Panc1 (cell line): ENCODE results near the gene EPS8L1. TPM values are rescaled to one million over a fixed set of nuclear protein-coding genes. Genes with fewer than 3 reads are reported as not detected.

Source experiments
- ATAC-seq: fragments of 200-7000 bp; cut with Tn5 transposase; 2 replicates; pipeline ENCODE4 v1.9.1; 2020; ENCODE audit warnings: mild to moderate bottlenecking, moderate library complexity
- BruUV-seq: library from RNA; stranded (reverse); fragments of 400-500 nt; replicated peaks from 2 replicates; lab custom pipeline; 2021; lab: Mats Ljungman, UMichigan
- CTCF ChIA-PET: fragments of 300-600 bp; sonication (Branson Sonifier 250); formaldehyde crosslinking; loops from one replicate; lab custom pipeline; 2022; ENCODE audit warnings: antibody characterized with exemption; lab: Charles Lee
- POLR2A ChIA-PET: fragments of 300-600 bp; sonication (Branson Sonifier 250); formaldehyde crosslinking; loops from one replicate; lab custom pipeline; 2022; ENCODE audit warnings: antibody characterized with exemption; lab: Charles Lee
- DNase-seq: peaks from one replicate; pipeline ENCODE4 v3.0.0-alpha.2; 2010; ENCODE audit warnings: low read depth, low spot score
- H3K27ac ChIP-seq: 2 replicates; pipeline ENCODE4 v1.5.1; 2011; ENCODE audit warnings: mild to moderate bottlenecking, low read length, inconsistent platforms
- H3K27me3 ChIP-seq: fragments of 200-500 bp; sonication (Bioruptor generic); 2 replicates; pipeline ENCODE4 v1.6.0; 2014; ENCODE audit warnings: low read length, inconsistent platforms; ENCODE audit not compliant: control insufficient read depth, insufficient read depth
- H3K36me3 ChIP-seq: fragments of 200-500 bp; sonication (Bioruptor generic); 2 replicates; pipeline ENCODE4 v1.5.1; 2014; ENCODE audit warnings: inconsistent platforms, mild to moderate bottlenecking, low read length, moderate library complexity; ENCODE audit not compliant: control insufficient read depth, insufficient read depth
- H3K4me1 ChIP-seq: 2 replicates; pipeline ENCODE4 v1.5.1; 2011; ENCODE audit warnings: inconsistent platforms, mild to moderate bottlenecking, low read length, moderate library complexity; ENCODE audit not compliant: control insufficient read depth, insufficient read depth
- H3K4me3 ChIP-seq, 2 experiments: 2 replicates each; pipeline ENCODE4 v1.5.1; 2011 to 2012; ENCODE audit warnings: low read depth in 2 of 2, low read length in 2 of 2, mild to moderate bottlenecking in 2 of 2, inconsistent platforms in 1 of 2, moderate library complexity in 1 of 2
- H3K9me3 ChIP-seq: fragments of 200-500 bp; sonication (Bioruptor generic); 2 replicates; pipeline ENCODE4 v1.5.1; 2014; ENCODE audit warnings: low read depth, mild to moderate bottlenecking, inconsistent platforms, low read length, moderate library complexity; ENCODE audit not compliant: control insufficient read depth, insufficient read depth
- CTCF ChIP-seq: fragments of 450-650 bp; IDR thresholded peaks from 2 replicates; pipeline ENCODE4 v1.5.1; 2017; ENCODE audit warnings: mild to moderate bottlenecking
- REST ChIP-seq, 2 experiments: IDR thresholded peaks; 2 replicates each; pipeline ENCODE4 v1.6.1; 2011 to 2012; ENCODE audit warnings: low read depth in 2 of 2, control low read depth in 1 of 2, low read length in 1 of 2, mild to moderate bottlenecking in 1 of 2, moderate library complexity in 1 of 2; ENCODE audit not compliant: insufficient read depth in 1 of 2
- SIN3A ChIP-seq: IDR thresholded peaks from 2 replicates; pipeline ENCODE4 v1.6.1; 2012; ENCODE audit warnings: low read depth, mild to moderate bottlenecking, low read length, moderate library complexity, borderline replicate concordance; ENCODE audit not compliant: insufficient read depth
- in situ Hi-C: cut with HindIII; loops from 2 replicates; pipeline ENCODE4 v1.10.0; 2016; ENCODE audit warnings: low sequenced_read_pairs, low pct_unique_long_range_greater_than_20kb
- intact Hi-C: fragments of 100-400 bp; cut with micrococcal nuclease; formaldehyde crosslinking; loops from one replicate; pipeline ENCODE4 v1.10.0; 2022; ENCODE audit not compliant: unreplicated experiment
- total RNA-seq: library from RNA; stranded (reverse); gene quantifications from one replicate; pipeline ENCODE4 v1.2.1, GENCODE V29; 2021; ENCODE audit not compliant: unreplicated experiment

EPS8L1 gene
- total RNA-seq, 1 experiment from 2014 or later: 11.0 TPM

GRCh38 chr19:55095260-55096060 lies 19.8 kb downstream of the EPS8L1 start:
- ChIA-PET CTCF (interaction anchor here (0.6 kb wide), 1 partner anchor 61 kb away, joined by 3 read pairs; no protein-coding TSS in a partner anchor), POLR2A (no interaction called here)
- no peak overlapping the region for H3K27ac ChIP-seq
- H3K9me3 ChIP-seq: no peaks in the 10 kb centered on the region
- peaks cover 2% of the 10 kb centered on the region; the same call in 1 of the 2 replicates for H3K36me3 ChIP-seq
- intact Hi-C loops (no loop called here), in situ Hi-C loops (no loop called here)
- no TSS peak for BruUV-seq
- no peaks in the 10 kb centered on the region for H3K27me3 ChIP-seq
- H3K4me1 ChIP-seq: peaks cover 26% of the 10 kb centered on the region
- no peak overlapping the region for H3K4me3 ChIP-seq
- ATAC-seq: peak; percentile 77
- TF ChIP-seq SIN3A (no peak), CTCF (no peak), REST (IDR thresholded peaks at IDR 0.05; ENCODE audit: insufficient read depth in 1 of 2, low read depth in 2 of 2, low read length in 1 of 2) (no peak)
- DNase-seq: no peak

- H3K36me3 ChIP-seq: peaks cover 2% of the 10 kb centered on the region; the same call in 1 of the 2 replicates
- H3K4me1 ChIP-seq: peaks cover 26% of the 10 kb centered on the region
- ChIA-PET POLR2A (interaction anchor here (0.6 kb wide), 1 partner anchor 178 kb away, joined by 6 read pairs; no protein-coding TSS in a partner anchor), CTCF (no interaction called here)
- ATAC-seq: peak; percentile 64
- H3K4me3 ChIP-seq: no peak overlapping the region
- intact Hi-C loops (no loop called here), in situ Hi-C loops (no loop called here)
- BruUV-seq: TSS peak; percentile 77
- no peak overlapping the region for H3K27ac ChIP-seq
- H3K9me3 ChIP-seq: no peaks in the 10 kb centered on the region
- DNase-seq: no peak
- TF ChIP-seq REST (IDR thresholded peaks at IDR 0.05; ENCODE audit: insufficient read depth in 1 of 2, low read depth in 2 of 2, low read length in 1 of 2) (no peak), CTCF (peak; percentile 71)
- H3K27me3 ChIP-seq: no peaks in the 10 kb centered on the region
Observed at GRCh38 chr19:55096061-55096701, 20.5 kb downstream of the EPS8L1 start.
